Measurements from ENCODE around the gene TMEM243. TPM values are rescaled to one million over a fixed set of nuclear protein-coding genes. Genes with fewer than 3 reads are reported as not detected.

The TMEM243 gene
- total and polyA plus RNA-seq, 10 of the 15 experiments (the other 5 are each of a cell fraction or from before 2014, with no cell fraction given) = 47.8 to 170 (median 77.9) TPM

- FAIRE-seq (no peak), ATAC-seq (no peak), DNase-seq (ENCODE audit: low read depth, low spot score) (no peak)
- intact Hi-C loops (cut with micrococcal nuclease; ENCODE audit: unreplicated experiment) (no loop called here), in situ Hi-C loops (cut with MboI) (no loop called here)
- Histone ChIP-seq H3K9me3 (replicated peaks; ENCODE audit: control insufficient read depth, insufficient read depth, low read length) (peaks cover 26% of the 10 kb centered on the region), H3K4me2 (ENCODE audit: control insufficient read depth, insufficient read depth) (peak overlapping the region; percentile 49; the same call in 1 of the 2 replicates), H3K79me2 (ENCODE audit: control insufficient read depth, insufficient read depth, low read length) (peaks cover 97% of the 10 kb centered on the region), H2AFZ (ENCODE audit: control insufficient read depth, low read depth, low read length) (no peak overlapping the region), H3K36me3 (ENCODE audit: control insufficient read depth in 2 of 2, insufficient read depth in 2 of 2, low read length in 1 of 2) (peaks cover 7 to 26% of the 10 kb centered on the region in 2 experiments), H3K9ac (ENCODE audit: control insufficient read depth, insufficient read depth, low read length) (no peak overlapping the region), H4K20me1 (ENCODE audit: control insufficient read depth, insufficient read depth) (peaks cover 6% of the 10 kb centered on the region), H3K27ac (ENCODE audit: control insufficient read depth, insufficient read depth) (no peak overlapping the region), H3K27me3 (replicated peaks in 1 of 2; ENCODE audit: control insufficient read depth in 2 of 2, insufficient read depth in 2 of 2, low read length in 1 of 2) (no peaks in the 10 kb centered on the region), H3K4me3 (no peak overlapping the region), H3K4me1 (ENCODE audit: control insufficient read depth, insufficient read depth, low read length) (peaks cover 33% of the 10 kb centered on the region)
- WGBS (ENCODE audit: insufficient coverage, insufficient replicate concordance, low lambda C conversion rate, missing lambda C conversion rate) = 97% methylated on average over 3 of the region's 3 CpGs
- SMC1A ChIA-PET (ENCODE audit: uncharacterized antibody, unreplicated experiment) = interaction anchor here (4.6 to 8.6 kb wide), 4 partner anchors 8 to 55 kb away, joined by 21 to 95 read pairs (median 56); partner anchors contain the start of gene DMTF1
- BruUV-seq (replicated peaks) = no TSS peak
- RAD21 ChIA-PET (ENCODE audit: unreplicated experiment) = interaction anchor here (0.6 to 11.7 kb wide), 5 partner anchors 9 to 283 kb away, joined by 3 to 153 read pairs (median 11); partner anchors contain the start of gene DMTF1
- POLR2A ChIA-PET = interaction anchor here (3.6 to 12.1 kb wide), 2 partner anchors 12 to 56 kb away, joined by 20 to 215 read pairs; partner anchors contain the start of gene DMTF1
- CTCF ChIA-PET = interaction anchor here (1.0 to 1.2 kb wide), 2 partner anchors 9 to 26 kb away, joined by 3 to 4 read pairs; no protein-coding TSS in a partner anchor
- TF ChIP-seq POLR2AphosphoS5 (IDR thresholded peaks at IDR 0.05; ENCODE audit: low read length) (peak; percentile 17; the same call in 1 of the 2 replicates), CHD2 (IDR thresholded peaks at IDR 0.05; ENCODE audit: borderline replicate concordance, low read depth, low read length) (no peak)
Measured at GRCh38 chr7:87210506-87210905, 9.0 kb downstream of the TMEM243 start.

DNA sequence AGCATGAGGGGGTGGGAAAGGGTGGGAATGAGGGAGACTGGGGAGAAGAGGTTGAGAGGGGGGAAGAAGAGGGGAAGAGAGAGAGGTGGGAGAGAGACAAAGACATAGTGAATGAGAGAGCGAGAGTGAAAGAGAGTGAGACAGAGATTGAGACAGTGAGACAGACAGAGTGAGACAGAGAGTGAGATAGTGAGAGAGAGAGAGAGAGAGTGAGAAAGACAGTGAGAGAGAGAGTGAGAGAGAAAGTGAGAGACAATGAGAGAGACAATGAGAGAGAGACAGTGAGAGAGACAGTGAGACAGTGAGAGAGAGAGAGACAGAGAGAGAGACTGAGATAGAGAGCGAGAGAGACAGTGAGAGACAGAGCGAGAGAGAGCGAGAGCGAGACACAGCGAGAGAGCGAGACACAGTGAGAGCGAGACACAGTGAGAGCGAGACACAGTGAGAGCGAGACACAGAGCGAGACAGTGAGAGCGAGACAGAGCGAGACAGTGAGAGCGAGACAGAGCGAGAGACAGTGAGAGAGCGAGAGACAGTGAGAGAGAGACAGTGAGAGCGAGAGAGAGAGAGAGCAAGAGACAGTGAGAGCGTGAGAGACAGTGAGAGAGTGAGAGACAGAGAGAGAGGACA is 10.1 kb downstream of the TMEM243 start:
- Histone ChIP-seq H2AFZ (ENCODE audit: control insufficient read depth, low read depth, low read length) (no peak overlapping the region), H3K27ac (ENCODE audit: control insufficient read depth, insufficient read depth) (no peak overlapping the region), H3K9ac (ENCODE audit: control insufficient read depth, insufficient read depth, low read length) (no peak overlapping the region), H3K79me2 (ENCODE audit: control insufficient read depth, insufficient read depth, low read length) (peaks cover 94% of the 10 kb centered on the region), H3K36me3 (ENCODE audit: control insufficient read depth in 2 of 2, insufficient read depth in 2 of 2, low read length in 1 of 2) (peaks cover 7 to 26% of the 10 kb centered on the region in 2 experiments), H3K27me3 (replicated peaks in 1 of 2; ENCODE audit: control insufficient read depth in 2 of 2, insufficient read depth in 2 of 2, low read length in 1 of 2) (no peaks in the 10 kb centered on the region), H3K4me3 (no peak overlapping the region), H3K4me2 (ENCODE audit: control insufficient read depth, insufficient read depth) (no peak overlapping the region), H3K9me3 (replicated peaks; ENCODE audit: control insufficient read depth, insufficient read depth, low read length) (peaks cover 33% of the 10 kb centered on the region), H4K20me1 (ENCODE audit: control insufficient read depth, insufficient read depth) (peaks cover 6% of the 10 kb centered on the region), H3K4me1 (ENCODE audit: control insufficient read depth, insufficient read depth, low read length) (peaks cover 28% of the 10 kb centered on the region)
- ChIA-PET CTCF (no interaction called here), POLR2A (interaction anchor here (1.5 kb wide), 1 partner anchor 10 kb away, joined by 3 read pairs; no protein-coding TSS in a partner anchor), SMC1A (ENCODE audit: uncharacterized antibody, unreplicated experiment) (interaction anchor here (0.8 kb wide), 1 partner anchor 51 kb away, joined by 3 read pairs; no protein-coding TSS in a partner anchor), RAD21 (ENCODE audit: unreplicated experiment) (no interaction called here)
- no peak for DNase-seq (ENCODE audit: low read depth, low spot score)
- BruUV-seq (replicated peaks) = no TSS peak
- no peak for ATAC-seq
- no peak for FAIRE-seq
- intact Hi-C loops (cut with micrococcal nuclease; ENCODE audit: unreplicated experiment) (no loop called here), in situ Hi-C loops (cut with MboI) (no loop called here)
- peak; percentile 59 for TF ChIP-seq BCL3 (IDR thresholded peaks at IDR 0.05; ENCODE audit: borderline replicate concordance, insufficient read depth, low read depth, low read length, poor library complexity, severe bottlenecking)
- peak; percentile 5 for TF ChIP-seq PBX3 (IDR thresholded peaks at IDR 0.05; ENCODE audit: insufficient replicate concordance, low read depth, low read length)
- no peak for TF ChIP-seq MXI1 (IDR thresholded peaks at IDR 0.05; ENCODE audit: low read depth, low read length)
- 83% methylated on average over 12 of the region's 18 CpGs for WGBS (ENCODE audit: insufficient coverage, insufficient replicate concordance, low lambda C conversion rate, missing lambda C conversion rate)

All from GM12878 (cell line).